ENCODE results near the gene SFMBT1. TPM values are rescaled to one million over a fixed set of nuclear protein-coding genes. Genes with fewer than 3 reads are reported as not detected.

Gene SFMBT1
- total RNA-seq, 1 donor from 2014 or later, result 9.1 TPM

DNA sequence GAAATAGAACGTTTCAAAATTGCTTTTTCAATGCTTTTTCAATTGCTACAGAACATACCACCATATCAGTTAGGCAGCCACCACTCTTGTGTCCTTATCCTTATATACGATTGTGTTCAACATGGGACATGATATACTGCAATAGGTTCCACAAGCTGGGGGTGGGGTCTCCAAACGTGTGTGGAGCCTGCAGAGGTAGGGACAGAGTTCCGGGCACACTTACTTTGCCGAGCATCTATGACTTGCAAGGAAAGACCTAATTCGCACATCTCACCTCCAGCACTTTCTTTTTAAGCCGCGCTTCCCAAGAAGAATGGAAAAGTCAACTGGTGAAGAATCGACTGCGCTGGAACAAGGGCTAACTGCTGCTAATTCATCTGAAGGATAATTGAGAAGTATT, 39.6 kb upstream of the SFMBT1 start:
- Histone ChIP-seq H3K4me1 (peaks cover 25% of the 10 kb centered on the region), H3K9me3 (no peaks in the 10 kb centered on the region), H3K36me3 (no peaks in the 10 kb centered on the region), H3K27ac (no peak overlapping the region), H3K27me3 (no peaks in the 10 kb centered on the region), H3K4me3 (no peak overlapping the region)
- no peak for TF ChIP-seq POLR2AphosphoS5 (IDR thresholded peaks at IDR 0.05; ENCODE audit: insufficient read depth in 1 of 2, low read depth in 1 of 2)
- no peak for TF ChIP-seq POLR2A (IDR thresholded peaks at IDR 0.05)
- no peak for TF ChIP-seq CTCF (IDR thresholded peaks at IDR 0.05)
- DNase-seq (ENCODE audit: extremely low spot score in 2 of 2), result no peak
- intact Hi-C loops (cut with DNase I), result no loop called here

- Histone ChIP-seq H3K9me3 (no peaks in the 10 kb centered on the region), H3K27ac (peak overlapping the region; percentile 31), H3K4me3 (no peak overlapping the region), H3K4me1 (peaks cover 18% of the 10 kb centered on the region), H3K36me3 (no peaks in the 10 kb centered on the region), H3K27me3 (no peaks in the 10 kb centered on the region)
- intact Hi-C loops (cut with DNase I), result no loop called here
- TF ChIP-seq POLR2AphosphoS5 (IDR thresholded peaks at IDR 0.05; ENCODE audit: insufficient read depth in 1 of 2, low read depth in 1 of 2), result no peak
- TF ChIP-seq POLR2A (IDR thresholded peaks at IDR 0.05), result no peak
- no peak for TF ChIP-seq CTCF (IDR thresholded peaks at IDR 0.05)
- DNase-seq (ENCODE audit: extremely low spot score in 2 of 2), result no peak
These were observed 38.6 kb upstream of the SFMBT1 start for GRCh38 chr3:53084310-53085001.

GRCh38 chr3:53083949-53084309, 38.1 kb upstream of the SFMBT1 start:
- Histone ChIP-seq H3K36me3 (no peaks in the 10 kb centered on the region), H3K9me3 (no peaks in the 10 kb centered on the region), H3K27ac (peak overlapping the region; percentile 31), H3K4me3 (no peak overlapping the region), H3K4me1 (peaks cover 18% of the 10 kb centered on the region), H3K27me3 (no peaks in the 10 kb centered on the region)
- no peak for DNase-seq (ENCODE audit: extremely low spot score in 2 of 2)
- intact Hi-C loops (cut with DNase I), result no loop called here
- TF ChIP-seq CTCF (IDR thresholded peaks at IDR 0.05), result no peak
- TF ChIP-seq POLR2A (IDR thresholded peaks at IDR 0.05), result no peak
- no peak for TF ChIP-seq POLR2AphosphoS5 (IDR thresholded peaks at IDR 0.05; ENCODE audit: insufficient read depth in 1 of 2, low read depth in 1 of 2)

- H3K36me3 ChIP-seq, result no peaks in the 10 kb centered on the region
- H3K27me3 ChIP-seq, result no peaks in the 10 kb centered on the region
- DNase-seq (ENCODE audit: extremely low spot score in 2 of 2), result no peak
- H3K27ac ChIP-seq, result no peak overlapping the region
- intact Hi-C loops (cut with DNase I), result no loop called here
- peaks cover 18% of the 10 kb centered on the region for H3K4me1 ChIP-seq
- TF ChIP-seq POLR2A (IDR thresholded peaks at IDR 0.05) (no peak), CTCF (IDR thresholded peaks at IDR 0.05) (no peak), POLR2AphosphoS5 (IDR thresholded peaks at IDR 0.05; ENCODE audit: insufficient read depth in 1 of 2, low read depth in 1 of 2) (no peak)
- H3K9me3 ChIP-seq, result no peaks in the 10 kb centered on the region
- H3K4me3 ChIP-seq, result no peak overlapping the region
These were observed 37.6 kb upstream of the SFMBT1 start for GRCh38 chr3:53083521-53083920.

DNA sequence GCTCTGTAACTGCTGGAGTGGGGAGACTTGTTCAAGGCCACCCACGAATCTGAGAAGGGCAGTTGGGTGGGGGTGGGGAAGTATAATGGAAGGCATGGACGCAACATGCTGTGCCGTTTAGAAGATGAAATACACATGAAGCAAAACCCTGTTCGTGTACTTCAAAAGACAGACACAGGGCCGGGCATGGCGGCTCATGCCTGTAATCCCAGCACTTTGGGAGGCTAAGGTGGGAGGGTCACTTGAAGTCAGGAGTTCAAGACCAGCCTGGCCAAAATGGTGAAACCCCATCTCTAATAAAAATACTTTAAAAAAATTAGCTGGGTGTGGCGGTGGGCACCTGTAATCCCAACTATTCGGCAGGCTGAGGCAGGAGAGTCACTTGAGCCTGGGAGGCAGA, 36.9 kb upstream of the SFMBT1 start:
- TF ChIP-seq POLR2AphosphoS5 (IDR thresholded peaks at IDR 0.05; ENCODE audit: insufficient read depth in 1 of 2, low read depth in 1 of 2), result no peak
- TF ChIP-seq POLR2A (IDR thresholded peaks at IDR 0.05), result no peak
- no peak for TF ChIP-seq CTCF (IDR thresholded peaks at IDR 0.05)
- H3K4me1 ChIP-seq, result peaks cover 18% of the 10 kb centered on the region
- DNase-seq (ENCODE audit: extremely low spot score in 2 of 2), result no peak
- no peaks in the 10 kb centered on the region for H3K9me3 ChIP-seq
- H3K27ac ChIP-seq, result no peak overlapping the region
- H3K4me3 ChIP-seq, result no peak overlapping the region
- intact Hi-C loops (cut with DNase I), result no loop called here
- no peaks in the 10 kb centered on the region for H3K27me3 ChIP-seq
- no peaks in the 10 kb centered on the region for H3K36me3 ChIP-seq
